K562 (cell line): ENCODE measurements around the gene ASPHD2. TPM values are rescaled to one million over a fixed set of nuclear protein-coding genes. Genes with fewer than 3 reads are reported as not detected.

Experiments used
- ELF2 ChIP-seq: fragments of 250-450 bp; sonication (Bioruptor Pico); IDR thresholded peaks from 2 replicates; pipeline ENCODE4 v1.5.0; 2021; ENCODE audit warnings: mild to moderate bottlenecking
- HDAC6 ChIP-seq: IDR thresholded peaks from 2 replicates; pipeline ENCODE4 v1.6.1; 2012; ENCODE audit warnings: low read depth, mild to moderate bottlenecking, control low read depth, inconsistent platforms, low read length, moderate library complexity
- JUNB ChIP-seq: fragments of 450-650 bp; formaldehyde crosslinking; conservative IDR thresholded peaks from 2 replicates; pipeline ENCODE4 v1.4.0; 2020; ENCODE audit warnings: mild to moderate bottlenecking
- VEZF1 ChIP-seq: fragments of 200-800 bp; sonication (Bioruptor generic); IDR thresholded peaks from 2 replicates; pipeline ENCODE4 v1.6.1; 2017; ENCODE audit warnings: missing genetic modification characterization, missing compliant biosample characterization
- ZNF57 ChIP-seq: fragments of 450-650 bp; formaldehyde crosslinking; IDR thresholded peaks from 2 replicates; pipeline ENCODE4 v1.4.0; 2020; ENCODE audit warnings: mild to moderate bottlenecking, moderate library complexity
- polyA plus RNA-seq, 8 experiments: library from polyadenylated mRNA; depleted of rRNA in 4 of 8; stranded (reverse) in 5 of 8; unstranded in 3 of 8; fragments of >200 nt; fragmentation: Nextera tagmentation in 2 of 8; fragmentation: Illumina TruSeq in 1 of 8; extraction: Ambion mirVana in 2 of 8; extraction: Trizol in 1 of 8; gene quantifications; 2 replicates each; pipeline versions ENCODE4 v1.2.1 to v1.2.3, GENCODE V29; 2011 to 2014; ENCODE audit warnings: inconsistent platforms in 1 of 8, missing spikeins in 1 of 8
- total RNA-seq, 7 experiments: library from RNA; depleted of rRNA in 6 of 7; stranded (reverse); fragments of >200 nt in 6 of 7; fragmentation: Illumina TruSeq in 2 of 7; extraction: Trizol in 2 of 7; gene quantifications; 2 replicates each; pipeline versions ENCODE4 v1.2.1 to v1.2.3, GENCODE V29; 2011 to 2021; ENCODE audit warnings: low replicate concordance in 1 of 7
- TF ChIP-seq, protein P1 (sequence below): fragments of 450-650 bp; IDR thresholded peaks from 2 replicates; pipeline ENCODE4 v1.6.1; 2016; ENCODE audit warnings: mild to moderate bottlenecking, moderate library complexity
- TF ChIP-seq, protein P2 (sequence below): fragments of 250-450 bp; sonication (Bioruptor Pico); IDR thresholded peaks from 2 replicates; pipeline ENCODE4 v1.8.0; 2021; ENCODE audit warnings: mild to moderate bottlenecking, moderate library complexity

ASPHD2 gene
- total and polyA plus RNA-seq, 9 of the 15 experiments (the other 6 are each of a cell fraction or from before 2014, with no cell fraction given) = 0.18 to 0.64 (median 0.36) TPM

DNA sequence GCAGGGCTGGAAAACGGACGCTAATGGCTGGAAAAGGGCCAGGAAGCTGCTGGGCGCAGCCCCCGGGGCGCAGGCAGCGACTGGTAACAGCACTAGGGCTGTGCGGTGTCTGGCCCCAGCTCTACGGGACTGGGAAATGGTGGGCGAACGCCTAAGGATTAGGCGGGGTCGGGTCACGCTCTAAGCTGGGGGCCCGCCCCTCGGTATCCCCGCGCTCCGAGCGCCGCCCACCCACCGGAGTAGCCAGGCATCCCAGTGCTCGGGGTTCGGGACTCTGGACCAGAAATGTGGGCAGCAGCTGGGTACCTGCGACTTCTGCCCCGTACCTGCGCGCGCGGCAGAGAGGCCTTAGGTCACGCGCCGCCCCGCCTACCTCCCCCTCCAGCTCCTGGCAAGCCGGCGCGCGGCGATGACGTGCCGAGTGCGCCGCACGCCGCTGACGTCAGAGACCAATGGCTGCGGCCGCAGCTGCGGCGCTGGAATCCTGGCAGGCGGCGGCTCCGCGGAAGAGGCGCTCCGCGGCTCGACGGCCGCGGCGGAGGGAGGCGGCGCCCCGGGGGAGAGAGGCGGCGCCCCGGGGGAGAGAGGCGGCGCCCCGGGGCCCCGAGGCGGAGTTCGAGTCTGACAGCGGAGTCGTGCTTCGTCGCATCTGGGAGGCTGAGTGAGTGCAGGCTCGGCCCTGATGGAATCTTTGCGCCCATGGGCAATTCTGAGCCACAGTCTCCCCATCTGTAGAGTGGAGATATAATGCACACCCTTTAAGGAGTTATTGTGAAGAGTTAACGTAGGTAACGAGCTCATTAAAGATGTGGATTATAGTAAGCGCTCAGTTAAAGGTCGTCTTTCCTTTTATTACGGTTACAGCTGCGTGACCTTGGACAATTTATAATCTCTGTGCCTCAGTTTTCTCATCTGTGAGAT, 54.6 kb downstream of the ASPHD2 start, which contains the start of the genes HPS4 and SRRD (continued):
- TF ChIP-seq, protein P1, sequence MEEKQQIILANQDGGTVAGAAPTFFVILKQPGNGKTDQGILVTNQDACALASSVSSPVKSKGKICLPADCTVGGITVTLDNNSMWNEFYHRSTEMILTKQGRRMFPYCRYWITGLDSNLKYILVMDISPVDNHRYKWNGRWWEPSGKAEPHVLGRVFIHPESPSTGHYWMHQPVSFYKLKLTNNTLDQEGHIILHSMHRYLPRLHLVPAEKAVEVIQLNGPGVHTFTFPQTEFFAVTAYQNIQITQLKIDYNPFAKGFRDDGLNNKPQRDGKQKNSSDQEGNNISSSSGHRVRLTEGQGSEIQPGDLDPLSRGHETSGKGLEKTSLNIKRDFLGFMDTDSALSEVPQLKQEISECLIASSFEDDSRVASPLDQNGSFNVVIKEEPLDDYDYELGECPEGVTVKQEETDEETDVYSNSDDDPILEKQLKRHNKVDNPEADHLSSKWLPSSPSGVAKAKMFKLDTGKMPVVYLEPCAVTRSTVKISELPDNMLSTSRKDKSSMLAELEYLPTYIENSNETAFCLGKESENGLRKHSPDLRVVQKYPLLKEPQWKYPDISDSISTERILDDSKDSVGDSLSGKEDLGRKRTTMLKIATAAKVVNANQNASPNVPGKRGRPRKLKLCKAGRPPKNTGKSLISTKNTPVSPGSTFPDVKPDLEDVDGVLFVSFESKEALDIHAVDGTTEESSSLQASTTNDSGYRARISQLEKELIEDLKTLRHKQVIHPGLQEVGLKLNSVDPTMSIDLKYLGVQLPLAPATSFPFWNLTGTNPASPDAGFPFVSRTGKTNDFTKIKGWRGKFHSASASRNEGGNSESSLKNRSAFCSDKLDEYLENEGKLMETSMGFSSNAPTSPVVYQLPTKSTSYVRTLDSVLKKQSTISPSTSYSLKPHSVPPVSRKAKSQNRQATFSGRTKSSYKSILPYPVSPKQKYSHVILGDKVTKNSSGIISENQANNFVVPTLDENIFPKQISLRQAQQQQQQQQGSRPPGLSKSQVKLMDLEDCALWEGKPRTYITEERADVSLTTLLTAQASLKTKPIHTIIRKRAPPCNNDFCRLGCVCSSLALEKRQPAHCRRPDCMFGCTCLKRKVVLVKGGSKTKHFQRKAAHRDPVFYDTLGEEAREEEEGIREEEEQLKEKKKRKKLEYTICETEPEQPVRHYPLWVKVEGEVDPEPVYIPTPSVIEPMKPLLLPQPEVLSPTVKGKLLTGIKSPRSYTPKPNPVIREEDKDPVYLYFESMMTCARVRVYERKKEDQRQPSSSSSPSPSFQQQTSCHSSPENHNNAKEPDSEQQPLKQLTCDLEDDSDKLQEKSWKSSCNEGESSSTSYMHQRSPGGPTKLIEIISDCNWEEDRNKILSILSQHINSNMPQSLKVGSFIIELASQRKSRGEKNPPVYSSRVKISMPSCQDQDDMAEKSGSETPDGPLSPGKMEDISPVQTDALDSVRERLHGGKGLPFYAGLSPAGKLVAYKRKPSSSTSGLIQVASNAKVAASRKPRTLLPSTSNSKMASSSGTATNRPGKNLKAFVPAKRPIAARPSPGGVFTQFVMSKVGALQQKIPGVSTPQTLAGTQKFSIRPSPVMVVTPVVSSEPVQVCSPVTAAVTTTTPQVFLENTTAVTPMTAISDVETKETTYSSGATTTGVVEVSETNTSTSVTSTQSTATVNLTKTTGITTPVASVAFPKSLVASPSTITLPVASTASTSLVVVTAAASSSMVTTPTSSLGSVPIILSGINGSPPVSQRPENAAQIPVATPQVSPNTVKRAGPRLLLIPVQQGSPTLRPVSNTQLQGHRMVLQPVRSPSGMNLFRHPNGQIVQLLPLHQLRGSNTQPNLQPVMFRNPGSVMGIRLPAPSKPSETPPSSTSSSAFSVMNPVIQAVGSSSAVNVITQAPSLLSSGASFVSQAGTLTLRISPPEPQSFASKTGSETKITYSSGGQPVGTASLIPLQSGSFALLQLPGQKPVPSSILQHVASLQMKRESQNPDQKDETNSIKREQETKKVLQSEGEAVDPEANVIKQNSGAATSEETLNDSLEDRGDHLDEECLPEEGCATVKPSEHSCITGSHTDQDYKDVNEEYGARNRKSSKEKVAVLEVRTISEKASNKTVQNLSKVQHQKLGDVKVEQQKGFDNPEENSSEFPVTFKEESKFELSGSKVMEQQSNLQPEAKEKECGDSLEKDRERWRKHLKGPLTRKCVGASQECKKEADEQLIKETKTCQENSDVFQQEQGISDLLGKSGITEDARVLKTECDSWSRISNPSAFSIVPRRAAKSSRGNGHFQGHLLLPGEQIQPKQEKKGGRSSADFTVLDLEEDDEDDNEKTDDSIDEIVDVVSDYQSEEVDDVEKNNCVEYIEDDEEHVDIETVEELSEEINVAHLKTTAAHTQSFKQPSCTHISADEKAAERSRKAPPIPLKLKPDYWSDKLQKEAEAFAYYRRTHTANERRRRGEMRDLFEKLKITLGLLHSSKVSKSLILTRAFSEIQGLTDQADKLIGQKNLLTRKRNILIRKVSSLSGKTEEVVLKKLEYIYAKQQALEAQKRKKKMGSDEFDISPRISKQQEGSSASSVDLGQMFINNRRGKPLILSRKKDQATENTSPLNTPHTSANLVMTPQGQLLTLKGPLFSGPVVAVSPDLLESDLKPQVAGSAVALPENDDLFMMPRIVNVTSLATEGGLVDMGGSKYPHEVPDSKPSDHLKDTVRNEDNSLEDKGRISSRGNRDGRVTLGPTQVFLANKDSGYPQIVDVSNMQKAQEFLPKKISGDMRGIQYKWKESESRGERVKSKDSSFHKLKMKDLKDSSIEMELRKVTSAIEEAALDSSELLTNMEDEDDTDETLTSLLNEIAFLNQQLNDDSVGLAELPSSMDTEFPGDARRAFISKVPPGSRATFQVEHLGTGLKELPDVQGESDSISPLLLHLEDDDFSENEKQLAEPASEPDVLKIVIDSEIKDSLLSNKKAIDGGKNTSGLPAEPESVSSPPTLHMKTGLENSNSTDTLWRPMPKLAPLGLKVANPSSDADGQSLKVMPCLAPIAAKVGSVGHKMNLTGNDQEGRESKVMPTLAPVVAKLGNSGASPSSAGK = no peak
- TF ChIP-seq HDAC6 (no peak), ELF2 (CRISPR knock-in tag) (no peak), JUNB (CRISPR knock-in tag) (no peak), VEZF1 (CRISPR knock-in tag) (peak; percentile 93), ZNF57 (no peak)
- TF ChIP-seq, protein P2, sequence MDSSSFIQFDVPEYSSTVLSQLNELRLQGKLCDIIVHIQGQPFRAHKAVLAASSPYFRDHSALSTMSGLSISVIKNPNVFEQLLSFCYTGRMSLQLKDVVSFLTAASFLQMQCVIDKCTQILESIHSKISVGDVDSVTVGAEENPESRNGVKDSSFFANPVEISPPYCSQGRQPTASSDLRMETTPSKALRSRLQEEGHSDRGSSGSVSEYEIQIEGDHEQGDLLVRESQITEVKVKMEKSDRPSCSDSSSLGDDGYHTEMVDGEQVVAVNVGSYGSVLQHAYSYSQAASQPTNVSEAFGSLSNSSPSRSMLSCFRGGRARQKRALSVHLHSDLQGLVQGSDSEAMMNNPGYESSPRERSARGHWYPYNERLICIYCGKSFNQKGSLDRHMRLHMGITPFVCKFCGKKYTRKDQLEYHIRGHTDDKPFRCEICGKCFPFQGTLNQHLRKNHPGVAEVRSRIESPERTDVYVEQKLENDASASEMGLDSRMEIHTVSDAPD (CRISPR knock-in tag) = no peak
